ENCODE results near the gene UTP4. TPM values are rescaled to one million over a fixed set of nuclear protein-coding genes. Genes with fewer than 3 reads are reported as not detected.

UTP4 gene
- total RNA-seq, 1 donor from 2014 or later: 13.3 TPM

- Histone ChIP-seq H3K79me2 (ENCODE audit: low read depth) (peaks cover 82% of the 10 kb centered on the region), H3K4me3 (no peak overlapping the region), H3K4me1 (peaks cover 20% of the 10 kb centered on the region), H4K20me1 (ENCODE audit: low read depth) (peaks cover 45% of the 10 kb centered on the region), H3K9me3 (ENCODE audit: low read depth) (no peaks in the 10 kb centered on the region), H3K36me3 (no peaks in the 10 kb centered on the region), H3K9ac (no peak overlapping the region), H2AFZ (replicated peaks) (no peak overlapping the region), H3K27me3 (no peaks in the 10 kb centered on the region), H3K27ac (no peak overlapping the region), H3K4me2 (no peak overlapping the region), H3F3A (ENCODE audit: low read depth) (peaks cover 22% of the 10 kb centered on the region)
- Mint-ChIP-seq H3K36me3 (peaks cover 9% of the 10 kb centered on the region), H3K27me3 (ENCODE audit: insufficient read depth, low read depth) (peaks cover 2% of the 10 kb centered on the region), H3K27ac (no peak overlapping the region), H3K4me1 (peaks cover 21% of the 10 kb centered on the region), H3K9me3 (no peaks in the 10 kb centered on the region), H3K4me3 (no peak overlapping the region)
- no peak for TF ChIP-seq CTCF (IDR thresholded peaks at IDR 0.05)
- TF ChIP-seq EZH2 (IDR thresholded peaks at IDR 0.05): no peak
- no peak for TF ChIP-seq EZH2phosphoT487 (IDR thresholded peaks at IDR 0.05)
- no peak for DNase-seq (ENCODE audit: low spot score)
Observed at GRCh38 chr16:69191136-69191535, 58.7 kb downstream of the UTP4 start.

DNA sequence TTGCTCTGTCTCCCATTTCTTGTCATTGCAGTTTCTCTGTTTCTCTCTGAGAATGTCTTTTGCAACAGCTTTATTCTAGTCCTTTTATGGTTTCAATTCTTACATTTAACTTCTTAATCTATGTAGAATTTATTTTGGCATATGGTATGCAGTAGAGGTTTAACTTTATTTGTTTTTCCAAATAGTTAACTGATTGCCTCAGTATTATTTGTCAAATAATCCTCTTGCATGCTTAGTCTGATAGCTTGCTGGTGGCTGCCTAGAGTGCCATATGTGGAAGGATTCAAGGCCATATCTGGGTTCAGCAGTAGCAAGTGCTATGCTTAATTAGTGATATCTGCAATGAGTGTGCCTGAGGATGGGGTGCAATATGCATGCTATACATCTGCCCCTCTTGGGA is 61.4 kb downstream of the UTP4 start:
- H3K4me1 ChIP-seq: peaks cover 9% of the 10 kb centered on the region
- no peak overlapping the region for H3K4me3 ChIP-seq
- TF ChIP-seq EZH2 (IDR thresholded peaks at IDR 0.05) (no peak), CTCF (IDR thresholded peaks at IDR 0.05) (no peak), EZH2phosphoT487 (IDR thresholded peaks at IDR 0.05) (no peak)
- H4K20me1 ChIP-seq (ENCODE audit: low read depth): peaks cover 41% of the 10 kb centered on the region
- H3F3A ChIP-seq (ENCODE audit: low read depth): peaks cover 6% of the 10 kb centered on the region
- no peak overlapping the region for H3K9ac ChIP-seq
- H3K36me3 ChIP-seq: no peaks in the 10 kb centered on the region
- no peaks in the 10 kb centered on the region for H3K27me3 Mint-ChIP-seq (ENCODE audit: insufficient read depth, low read depth)
- H2AFZ ChIP-seq (replicated peaks): no peak overlapping the region
- H3K27me3 ChIP-seq: no peaks in the 10 kb centered on the region
- H3K27ac Mint-ChIP-seq: no peak overlapping the region
- H3K27ac ChIP-seq: no peak overlapping the region
- no peaks in the 10 kb centered on the region for H3K9me3 Mint-ChIP-seq
- H3K4me2 ChIP-seq: no peak overlapping the region
- peaks cover 95% of the 10 kb centered on the region for H3K79me2 ChIP-seq (ENCODE audit: low read depth)
- H3K36me3 Mint-ChIP-seq: peaks cover 9% of the 10 kb centered on the region
- peaks cover 8% of the 10 kb centered on the region for H3K4me1 Mint-ChIP-seq
- no peak for DNase-seq (ENCODE audit: low spot score)
- H3K9me3 ChIP-seq (ENCODE audit: low read depth): no peaks in the 10 kb centered on the region
- H3K4me3 Mint-ChIP-seq: no peak overlapping the region

DNA sequence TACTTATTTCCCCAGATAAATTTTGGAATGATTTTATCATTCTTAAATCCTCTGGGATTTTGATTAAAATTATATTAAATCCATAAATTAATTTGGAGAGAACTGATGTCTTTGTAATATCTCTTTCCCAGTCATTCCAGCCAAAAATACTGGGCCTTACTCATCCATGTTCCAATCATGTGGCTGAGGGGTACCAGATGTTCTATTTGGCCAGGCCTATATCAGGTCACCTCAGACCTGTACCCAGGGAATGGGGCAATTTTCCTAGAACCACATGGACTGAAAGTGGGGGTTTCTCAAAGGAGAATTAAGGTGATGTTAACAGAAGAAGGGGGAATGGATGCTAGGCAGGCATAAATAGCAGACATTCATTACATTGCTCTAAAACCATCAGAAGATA is 62.0 kb downstream of the UTP4 start:
- Mint-ChIP-seq H3K36me3 (peaks cover 9% of the 10 kb centered on the region), H3K4me3 (no peak overlapping the region), H3K4me1 (peaks cover 4% of the 10 kb centered on the region), H3K9me3 (no peaks in the 10 kb centered on the region), H3K27ac (no peak overlapping the region), H3K27me3 (ENCODE audit: insufficient read depth, low read depth) (no peaks in the 10 kb centered on the region)
- no peak overlapping the region for H3K9ac ChIP-seq
- H3K4me1 ChIP-seq: peaks cover 3% of the 10 kb centered on the region
- H3K4me2 ChIP-seq: no peak overlapping the region
- TF ChIP-seq CTCF (IDR thresholded peaks at IDR 0.05) (no peak), EZH2phosphoT487 (IDR thresholded peaks at IDR 0.05) (no peak), EZH2 (IDR thresholded peaks at IDR 0.05) (no peak)
- no peaks in the 10 kb centered on the region for H3K9me3 ChIP-seq (ENCODE audit: low read depth)
- no peak overlapping the region for H3K4me3 ChIP-seq
- no peaks in the 10 kb centered on the region for H3K27me3 ChIP-seq
- DNase-seq (ENCODE audit: low spot score): no peak
- H3K27ac ChIP-seq: no peak overlapping the region
- peaks cover 35% of the 10 kb centered on the region for H4K20me1 ChIP-seq (ENCODE audit: low read depth)
- peaks cover 6% of the 10 kb centered on the region for H3F3A ChIP-seq (ENCODE audit: low read depth)
- H3K79me2 ChIP-seq (ENCODE audit: low read depth): peaks cover 95% of the 10 kb centered on the region
- no peak overlapping the region for H2AFZ ChIP-seq (replicated peaks)
- no peaks in the 10 kb centered on the region for H3K36me3 ChIP-seq
